SK-N-SH (cell line): ENCODE data around the gene RELN. TPM values are rescaled to one million over a fixed set of nuclear protein-coding genes. Genes with fewer than 3 reads are reported as not detected.
"Not testable (repeated sequence)": the region's sequence is repeated elsewhere in the genome, so short reads cannot be mapped to it uniquely, and the experiment has no call there.

Source experiments
- CTCF ChIA-PET: fragments of 300-600, 350-600 bp; formaldehyde crosslinking; extraction: SDS; loops from one replicate; lab custom pipeline; 2021; lab: Yijun Ruan, JAX
- POLR2A ChIA-PET: fragments of 350-600 bp; sonication (Branson Sonifier 250); formaldehyde crosslinking; extraction: SDS; loops from one replicate; lab custom pipeline; 2020; ENCODE audit warnings: antibody characterized with exemption, inconsistent platforms; lab: Yijun Ruan, JAX
- DNase-seq: peaks from one replicate; pipeline ENCODE4 v3.0.0; 2012
- H2AFZ ChIP-seq: fragments of 200-600 bp; sonication (generic); 2 replicates; pipeline ENCODE4 v1.8.1; 2016; ENCODE audit warnings: antibody characterized with exemption, mild to moderate bottlenecking, low read depth
- H3F3A ChIP-seq: fragments of 200-600 bp; sonication (generic); replicated peaks from 2 replicates; pipeline ENCODE3; 2016; ENCODE audit warnings: antibody characterized with exemption, mild to moderate bottlenecking; ENCODE audit not compliant: insufficient read depth
- H3K27ac ChIP-seq, 2 experiments: fragments of 200-500 bp in 1 of 2; fragments of 200-600 bp in 1 of 2; sonication (Bioruptor generic) in 1 of 2; sonication (generic), shearing (Covaris generic) in 1 of 2; 2 replicates each; pipeline versions ENCODE4 v1.5.1 to v1.6.1; 2014 to 2016; ENCODE audit warnings: low read depth in 2 of 2, inconsistent platforms in 1 of 2, low read length in 1 of 2, mild to moderate bottlenecking in 1 of 2, mixed read lengths in 1 of 2
- H3K27me3 ChIP-seq: fragments of 200-600 bp; sonication (generic), shearing (Covaris generic); 2 replicates; pipeline ENCODE4 v1.6.1; 2016; ENCODE audit warnings: mixed run types; ENCODE audit not compliant: insufficient read depth
- H3K36me3 ChIP-seq, 2 experiments: fragments of 200-500 bp in 1 of 2; fragments of 200-600 bp in 1 of 2; sonication (Bioruptor generic) in 1 of 2; sonication (generic) in 1 of 2; replicated peaks in 1 of 2; 2 replicates each; pipeline versions ENCODE3 to v1.5.1; 2014 to 2016; ENCODE audit warnings: low read length in 1 of 2, mild to moderate bottlenecking in 1 of 2; ENCODE audit not compliant: insufficient read depth in 2 of 2, control insufficient read depth in 1 of 2
- H3K4me1 ChIP-seq, 2 experiments: fragments of 200-500 bp in 1 of 2; fragments of 200-600 bp in 1 of 2; sonication (Bioruptor generic) in 1 of 2; sonication (generic), shearing (Covaris generic) in 1 of 2; 2 replicates each; pipeline versions ENCODE4 v1.5.1 to v1.6.1; 2014 to 2016; ENCODE audit warnings: low read depth in 1 of 2, low read length in 1 of 2, mixed run types in 1 of 2; ENCODE audit not compliant: insufficient read depth in 2 of 2, control insufficient read depth in 1 of 2
- H3K4me2 ChIP-seq: fragments of 200-600 bp; sonication (generic), shearing (Covaris generic); 2 replicates; pipeline ENCODE4 v1.6.1; 2017; ENCODE audit warnings: mixed run types
- H3K4me3 ChIP-seq, 2 experiments: fragments of 200-500 bp in 1 of 2; fragments of 200-600 bp in 1 of 2; sonication (Bioruptor generic) in 1 of 2; sonication (generic), shearing (Covaris generic) in 1 of 2; 2 replicates each; pipeline versions ENCODE4 v1.5.1 to v1.8.1; 2014 to 2016; ENCODE audit warnings: low read depth in 2 of 2, inconsistent platforms in 1 of 2, low read length in 1 of 2, mild to moderate bottlenecking in 1 of 2, mixed read lengths in 1 of 2, moderate library complexity in 1 of 2
- H3K79me2 ChIP-seq: fragments of 200-600 bp; sonication (generic); 2 replicates; pipeline ENCODE4 v1.8.1; 2017; ENCODE audit warnings: mild to moderate bottlenecking; ENCODE audit not compliant: insufficient read depth
- H3K9ac ChIP-seq: fragments of 200-600 bp; sonication (generic); 2 replicates; pipeline ENCODE4 v1.6.1; 2017; ENCODE audit warnings: mixed run types
- H3K9me2 ChIP-seq: fragments of 200-600 bp; sonication (generic); 2 replicates; pipeline ENCODE4 v1.6.1; 2017; ENCODE audit warnings: mixed run types
- H3K9me3 ChIP-seq: fragments of 200-600 bp; sonication (generic); 2 replicates; pipeline ENCODE4 v1.6.1; 2017; ENCODE audit warnings: mixed run types, mild to moderate bottlenecking, moderate library complexity
- H4K20me1 ChIP-seq: fragments of 200-600 bp; sonication (generic); 2 replicates; pipeline ENCODE4 v1.6.1; 2017; ENCODE audit warnings: mild to moderate bottlenecking, mixed run types; ENCODE audit not compliant: insufficient read depth
- ELF1 ChIP-seq: IDR thresholded peaks from 2 replicates; pipeline ENCODE4 v1.4.0; 2012
- GABPA ChIP-seq: IDR thresholded peaks from 2 replicates; pipeline ENCODE4 v1.4.0; 2012; ENCODE audit warnings: low read depth, mild to moderate bottlenecking
- GATA2 ChIP-seq: sonication (generic); formaldehyde crosslinking; IDR thresholded peaks from 2 replicates; pipeline ENCODE4 v1.5.0; 2020; ENCODE audit warnings: mild to moderate bottlenecking, missing genetic modification reagents
- JUND ChIP-seq: IDR thresholded peaks from 2 replicates; pipeline ENCODE4 v1.4.0; 2012
- MXI1 ChIP-seq: IDR thresholded peaks from 2 replicates; pipeline ENCODE4 v1.6.1; 2012; ENCODE audit warnings: mild to moderate bottlenecking, low read depth, low read length, improper control_type of control experiment
- NFIC ChIP-seq: IDR thresholded peaks from 2 replicates; pipeline ENCODE4 v1.4.0; 2012; ENCODE audit warnings: borderline replicate concordance
- RCOR1 ChIP-seq: fragments of 150-350 bp; IDR thresholded peaks from 2 replicates; pipeline ENCODE4 v1.6.1; 2017; ENCODE audit warnings: antibody characterized with exemption, low read length
- RFX5 ChIP-seq: IDR thresholded peaks from 2 replicates; pipeline ENCODE4 v1.6.1; 2012; ENCODE audit warnings: mild to moderate bottlenecking, improper control_type of control experiment, low read length
- RXRA ChIP-seq: IDR thresholded peaks from 2 replicates; pipeline ENCODE4 v1.4.0; 2012; ENCODE audit warnings: low read depth, mild to moderate bottlenecking, borderline replicate concordance
- SIN3A ChIP-seq: IDR thresholded peaks from 2 replicates; pipeline ENCODE4 v1.6.1; 2012; ENCODE audit warnings: low read depth, mild to moderate bottlenecking, low read length, moderate library complexity, borderline replicate concordance
- TCF12 ChIP-seq: IDR thresholded peaks from 2 replicates; pipeline ENCODE4 v1.4.0; 2012
- YY1 ChIP-seq: IDR thresholded peaks from 2 replicates; pipeline ENCODE4 v1.4.0; 2012; ENCODE audit warnings: low read depth, mild to moderate bottlenecking
- WGBS: methylation state at CpG from one replicate; pipeline ENCODE4 v1.1.6; 2017; ENCODE audit warnings: low lambda C conversion rate; 5-methylcytosine and 5-hydroxymethylcytosine counted together
- polyA plus RNA-seq, 3 experiments: library from polyadenylated mRNA; depleted of rRNA; stranded (reverse); fragments of >200 nt; gene quantifications; 2 replicates each; pipeline ENCODE4 v1.2.3, GENCODE V29; 2012
- TF ChIP-seq, protein P1 (sequence below): fragments of 200-600 bp; sonication (generic); IDR thresholded peaks from 2 replicates; pipeline ENCODE4 v1.6.1; 2017; ENCODE audit warnings: antibody characterized with exemption, mild to moderate bottlenecking, moderate library complexity
- TF ChIP-seq, protein P2 (sequence below): IDR thresholded peaks from 2 replicates; pipeline ENCODE4 v1.6.1; 2012; ENCODE audit warnings: mild to moderate bottlenecking, low read depth, low read length, moderate library complexity
- TF ChIP-seq, protein P3 (sequence below): IDR thresholded peaks from 2 replicates; pipeline ENCODE4 v1.4.0; 2012; ENCODE audit warnings: low read depth
- TF ChIP-seq, protein P4 (sequence below): IDR thresholded peaks from 2 replicates; pipeline ENCODE4 v1.4.0; 2012; ENCODE audit warnings: low read depth, borderline replicate concordance
- TF ChIP-seq, protein P5 (sequence below): IDR thresholded peaks from 2 replicates; pipeline ENCODE4 v1.4.0; 2012; ENCODE audit warnings: low read depth, borderline replicate concordance
- TF ChIP-seq, protein P6 (sequence below): fragments of 150-350 bp; IDR thresholded peaks from 2 replicates; pipeline ENCODE4 v1.6.1; 2016; ENCODE audit warnings: mild to moderate bottlenecking, low read depth, low read length
- TF ChIP-seq, protein P7 (sequence below): IDR thresholded peaks from 2 replicates; pipeline ENCODE4; 2012

The RELN gene
- polyA plus RNA-seq, 1 of the 3 experiments (the other 2 are of a cell fraction) = 0.02 TPM

DNA sequence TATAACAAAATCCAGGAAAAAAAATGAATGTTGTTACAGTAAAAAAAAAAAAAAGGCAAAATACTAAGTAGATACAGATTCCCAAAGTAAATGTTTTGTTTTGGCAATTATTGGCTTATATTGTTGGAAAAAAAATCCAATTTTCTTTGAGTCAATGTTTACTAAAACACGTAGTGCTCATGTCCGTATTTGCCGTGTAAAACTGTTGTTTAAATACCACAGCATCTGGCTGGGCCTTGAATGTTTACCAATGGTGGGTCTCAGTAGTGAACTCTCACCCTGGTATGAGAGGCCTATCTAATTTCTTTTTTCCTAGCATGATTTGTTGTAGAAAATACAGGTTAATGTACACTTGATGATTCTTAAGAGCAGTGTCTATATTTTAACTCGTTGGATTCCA is 502.0 kb downstream of the RELN start:
- DNase-seq = no peak
- no peak overlapping the region for H3K27ac ChIP-seq
- TF ChIP-seq, protein P1, sequence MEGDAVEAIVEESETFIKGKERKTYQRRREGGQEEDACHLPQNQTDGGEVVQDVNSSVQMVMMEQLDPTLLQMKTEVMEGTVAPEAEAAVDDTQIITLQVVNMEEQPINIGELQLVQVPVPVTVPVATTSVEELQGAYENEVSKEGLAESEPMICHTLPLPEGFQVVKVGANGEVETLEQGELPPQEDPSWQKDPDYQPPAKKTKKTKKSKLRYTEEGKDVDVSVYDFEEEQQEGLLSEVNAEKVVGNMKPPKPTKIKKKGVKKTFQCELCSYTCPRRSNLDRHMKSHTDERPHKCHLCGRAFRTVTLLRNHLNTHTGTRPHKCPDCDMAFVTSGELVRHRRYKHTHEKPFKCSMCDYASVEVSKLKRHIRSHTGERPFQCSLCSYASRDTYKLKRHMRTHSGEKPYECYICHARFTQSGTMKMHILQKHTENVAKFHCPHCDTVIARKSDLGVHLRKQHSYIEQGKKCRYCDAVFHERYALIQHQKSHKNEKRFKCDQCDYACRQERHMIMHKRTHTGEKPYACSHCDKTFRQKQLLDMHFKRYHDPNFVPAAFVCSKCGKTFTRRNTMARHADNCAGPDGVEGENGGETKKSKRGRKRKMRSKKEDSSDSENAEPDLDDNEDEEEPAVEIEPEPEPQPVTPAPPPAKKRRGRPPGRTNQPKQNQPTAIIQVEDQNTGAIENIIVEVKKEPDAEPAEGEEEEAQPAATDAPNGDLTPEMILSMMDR = no peak
- TF ChIP-seq, protein P2, sequence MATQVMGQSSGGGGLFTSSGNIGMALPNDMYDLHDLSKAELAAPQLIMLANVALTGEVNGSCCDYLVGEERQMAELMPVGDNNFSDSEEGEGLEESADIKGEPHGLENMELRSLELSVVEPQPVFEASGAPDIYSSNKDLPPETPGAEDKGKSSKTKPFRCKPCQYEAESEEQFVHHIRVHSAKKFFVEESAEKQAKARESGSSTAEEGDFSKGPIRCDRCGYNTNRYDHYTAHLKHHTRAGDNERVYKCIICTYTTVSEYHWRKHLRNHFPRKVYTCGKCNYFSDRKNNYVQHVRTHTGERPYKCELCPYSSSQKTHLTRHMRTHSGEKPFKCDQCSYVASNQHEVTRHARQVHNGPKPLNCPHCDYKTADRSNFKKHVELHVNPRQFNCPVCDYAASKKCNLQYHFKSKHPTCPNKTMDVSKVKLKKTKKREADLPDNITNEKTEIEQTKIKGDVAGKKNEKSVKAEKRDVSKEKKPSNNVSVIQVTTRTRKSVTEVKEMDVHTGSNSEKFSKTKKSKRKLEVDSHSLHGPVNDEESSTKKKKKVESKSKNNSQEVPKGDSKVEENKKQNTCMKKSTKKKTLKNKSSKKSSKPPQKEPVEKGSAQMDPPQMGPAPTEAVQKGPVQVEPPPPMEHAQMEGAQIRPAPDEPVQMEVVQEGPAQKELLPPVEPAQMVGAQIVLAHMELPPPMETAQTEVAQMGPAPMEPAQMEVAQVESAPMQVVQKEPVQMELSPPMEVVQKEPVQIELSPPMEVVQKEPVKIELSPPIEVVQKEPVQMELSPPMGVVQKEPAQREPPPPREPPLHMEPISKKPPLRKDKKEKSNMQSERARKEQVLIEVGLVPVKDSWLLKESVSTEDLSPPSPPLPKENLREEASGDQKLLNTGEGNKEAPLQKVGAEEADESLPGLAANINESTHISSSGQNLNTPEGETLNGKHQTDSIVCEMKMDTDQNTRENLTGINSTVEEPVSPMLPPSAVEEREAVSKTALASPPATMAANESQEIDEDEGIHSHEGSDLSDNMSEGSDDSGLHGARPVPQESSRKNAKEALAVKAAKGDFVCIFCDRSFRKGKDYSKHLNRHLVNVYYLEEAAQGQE = no peak
- TF ChIP-seq GABPA (no peak), RXRA (no peak), TCF12 (no peak), YY1 (no peak), GATA2 (no peak), RFX5 (no peak), JUND (no peak), SIN3A (no peak), ELF1 (no peak), NFIC (no peak), RCOR1 (no peak), MXI1 (no peak)
- TF ChIP-seq, protein P3, sequence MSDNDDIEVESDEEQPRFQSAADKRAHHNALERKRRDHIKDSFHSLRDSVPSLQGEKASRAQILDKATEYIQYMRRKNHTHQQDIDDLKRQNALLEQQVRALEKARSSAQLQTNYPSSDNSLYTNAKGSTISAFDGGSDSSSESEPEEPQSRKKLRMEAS = no peak
- TF ChIP-seq, protein P4, sequence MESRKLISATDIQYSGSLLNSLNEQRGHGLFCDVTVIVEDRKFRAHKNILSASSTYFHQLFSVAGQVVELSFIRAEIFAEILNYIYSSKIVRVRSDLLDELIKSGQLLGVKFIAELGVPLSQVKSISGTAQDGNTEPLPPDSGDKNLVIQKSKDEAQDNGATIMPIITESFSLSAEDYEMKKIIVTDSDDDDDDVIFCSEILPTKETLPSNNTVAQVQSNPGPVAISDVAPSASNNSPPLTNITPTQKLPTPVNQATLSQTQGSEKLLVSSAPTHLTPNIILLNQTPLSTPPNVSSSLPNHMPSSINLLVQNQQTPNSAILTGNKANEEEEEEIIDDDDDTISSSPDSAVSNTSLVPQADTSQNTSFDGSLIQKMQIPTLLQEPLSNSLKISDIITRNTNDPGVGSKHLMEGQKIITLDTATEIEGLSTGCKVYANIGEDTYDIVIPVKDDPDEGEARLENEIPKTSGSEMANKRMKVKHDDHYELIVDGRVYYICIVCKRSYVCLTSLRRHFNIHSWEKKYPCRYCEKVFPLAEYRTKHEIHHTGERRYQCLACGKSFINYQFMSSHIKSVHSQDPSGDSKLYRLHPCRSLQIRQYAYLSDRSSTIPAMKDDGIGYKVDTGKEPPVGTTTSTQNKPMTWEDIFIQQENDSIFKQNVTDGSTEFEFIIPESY = no peak
- TF ChIP-seq, protein P5, sequence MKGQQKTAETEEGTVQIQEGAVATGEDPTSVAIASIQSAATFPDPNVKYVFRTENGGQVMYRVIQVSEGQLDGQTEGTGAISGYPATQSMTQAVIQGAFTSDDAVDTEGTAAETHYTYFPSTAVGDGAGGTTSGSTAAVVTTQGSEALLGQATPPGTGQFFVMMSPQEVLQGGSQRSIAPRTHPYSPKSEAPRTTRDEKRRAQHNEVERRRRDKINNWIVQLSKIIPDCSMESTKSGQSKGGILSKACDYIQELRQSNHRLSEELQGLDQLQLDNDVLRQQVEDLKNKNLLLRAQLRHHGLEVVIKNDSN = no peak
- TF ChIP-seq, protein P6, sequence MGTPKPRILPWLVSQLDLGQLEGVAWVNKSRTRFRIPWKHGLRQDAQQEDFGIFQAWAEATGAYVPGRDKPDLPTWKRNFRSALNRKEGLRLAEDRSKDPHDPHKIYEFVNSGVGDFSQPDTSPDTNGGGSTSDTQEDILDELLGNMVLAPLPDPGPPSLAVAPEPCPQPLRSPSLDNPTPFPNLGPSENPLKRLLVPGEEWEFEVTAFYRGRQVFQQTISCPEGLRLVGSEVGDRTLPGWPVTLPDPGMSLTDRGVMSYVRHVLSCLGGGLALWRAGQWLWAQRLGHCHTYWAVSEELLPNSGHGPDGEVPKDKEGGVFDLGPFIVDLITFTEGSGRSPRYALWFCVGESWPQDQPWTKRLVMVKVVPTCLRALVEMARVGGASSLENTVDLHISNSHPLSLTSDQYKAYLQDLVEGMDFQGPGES = no peak
- TF ChIP-seq, protein P7, sequence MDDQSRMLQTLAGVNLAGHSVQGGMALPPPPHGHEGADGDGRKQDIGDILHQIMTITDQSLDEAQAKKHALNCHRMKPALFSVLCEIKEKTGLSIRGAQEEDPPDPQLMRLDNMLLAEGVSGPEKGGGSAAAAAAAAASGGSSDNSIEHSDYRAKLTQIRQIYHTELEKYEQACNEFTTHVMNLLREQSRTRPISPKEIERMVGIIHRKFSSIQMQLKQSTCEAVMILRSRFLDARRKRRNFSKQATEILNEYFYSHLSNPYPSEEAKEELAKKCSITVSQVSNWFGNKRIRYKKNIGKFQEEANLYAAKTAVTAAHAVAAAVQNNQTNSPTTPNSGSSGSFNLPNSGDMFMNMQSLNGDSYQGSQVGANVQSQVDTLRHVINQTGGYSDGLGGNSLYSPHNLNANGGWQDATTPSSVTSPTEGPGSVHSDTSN = no peak
- TF ChIP-seq, all 33 proteins: peak for 0
- Histone ChIP-seq H3K9me2 (no peaks in the 10 kb centered on the region), H3K9ac (no peak overlapping the region), H2AFZ (no peak overlapping the region), H3K4me1 (no peaks in the 10 kb centered on the region), H3K36me3 (no peaks in the 10 kb centered on the region), H3K27me3 (no peaks in the 10 kb centered on the region), H3K4me3 (no peak overlapping the region), H3K4me2 (no peak overlapping the region), H3K9me3 (no peaks in the 10 kb centered on the region), H3K79me2 (no peaks in the 10 kb centered on the region), H4K20me1 (no peaks in the 10 kb centered on the region), H3F3A (no peaks in the 10 kb centered on the region)
- POLR2A ChIA-PET = no interaction called here
- WGBS = 66% methylated on average over 4 of the region's 4 CpGs
- CTCF ChIA-PET = no interaction called here

DNA sequence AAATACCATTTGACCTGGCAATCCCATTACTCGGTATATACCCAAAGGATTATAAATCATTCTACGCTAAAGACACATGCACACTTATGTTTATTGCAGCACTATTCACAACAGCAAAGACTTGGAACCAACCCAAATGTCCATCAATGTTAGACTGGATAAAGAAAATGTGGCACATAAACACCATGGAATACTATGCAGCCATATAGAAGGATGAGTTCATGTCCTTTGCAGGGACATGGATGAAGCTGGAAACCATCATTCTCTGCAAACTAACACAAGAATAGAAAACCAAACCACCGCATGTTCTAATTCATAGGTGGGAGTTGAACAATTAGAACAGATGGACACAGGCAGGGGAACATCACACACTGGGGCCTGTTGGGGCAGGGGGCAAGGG is 502.6 kb downstream of the RELN start:
- DNase-seq, H3K9ac ChIP-seq, H3K9me3 ChIP-seq, POLR2A ChIA-PET, H3K79me2 ChIP-seq, H2AFZ ChIP-seq, H3K4me1 ChIP-seq, H3F3A ChIP-seq, H3K4me2 ChIP-seq, H3K9me2 ChIP-seq, H4K20me1 ChIP-seq, H3K36me3 ChIP-seq, H3K27ac ChIP-seq, H3K4me3 ChIP-seq, H3K27me3 ChIP-seq, CTCF ChIA-PET: not testable (repeated sequence)
- WGBS = 55% methylated on average over 3 of the region's 3 CpGs
